ENCODE measurements around the gene ERGIC1. TPM values are rescaled to one million over a fixed set of nuclear protein-coding genes. Genes with fewer than 3 reads are reported as not detected.

The ERGIC1 gene
- total RNA-seq, 1 donor from 2014 or later = 158 TPM

GRCh38 chr5:172874647-172875504, 40.8 kb downstream of the ERGIC1 start:
- H3K27me3 Mint-ChIP-seq = no peaks in the 10 kb centered on the region
- H3K36me3 Mint-ChIP-seq (ENCODE audit: insufficient read depth) = peaks cover 1% of the 10 kb centered on the region
- no peak overlapping the region for H3K4me3 Mint-ChIP-seq (ENCODE audit: low read depth)
- no peak for DNase-seq (ENCODE audit: low spot score, unreplicated experiment)
- no peaks in the 10 kb centered on the region for H3K9me3 Mint-ChIP-seq (ENCODE audit: low read depth)
- H3K4me1 Mint-ChIP-seq (ENCODE audit: low read depth) = no peaks in the 10 kb centered on the region
- TF ChIP-seq CTCF (IDR thresholded peaks at IDR 0.05; ENCODE audit: unreplicated experiment) = no peak
- H3K27ac Mint-ChIP-seq = no peak overlapping the region

DNA sequence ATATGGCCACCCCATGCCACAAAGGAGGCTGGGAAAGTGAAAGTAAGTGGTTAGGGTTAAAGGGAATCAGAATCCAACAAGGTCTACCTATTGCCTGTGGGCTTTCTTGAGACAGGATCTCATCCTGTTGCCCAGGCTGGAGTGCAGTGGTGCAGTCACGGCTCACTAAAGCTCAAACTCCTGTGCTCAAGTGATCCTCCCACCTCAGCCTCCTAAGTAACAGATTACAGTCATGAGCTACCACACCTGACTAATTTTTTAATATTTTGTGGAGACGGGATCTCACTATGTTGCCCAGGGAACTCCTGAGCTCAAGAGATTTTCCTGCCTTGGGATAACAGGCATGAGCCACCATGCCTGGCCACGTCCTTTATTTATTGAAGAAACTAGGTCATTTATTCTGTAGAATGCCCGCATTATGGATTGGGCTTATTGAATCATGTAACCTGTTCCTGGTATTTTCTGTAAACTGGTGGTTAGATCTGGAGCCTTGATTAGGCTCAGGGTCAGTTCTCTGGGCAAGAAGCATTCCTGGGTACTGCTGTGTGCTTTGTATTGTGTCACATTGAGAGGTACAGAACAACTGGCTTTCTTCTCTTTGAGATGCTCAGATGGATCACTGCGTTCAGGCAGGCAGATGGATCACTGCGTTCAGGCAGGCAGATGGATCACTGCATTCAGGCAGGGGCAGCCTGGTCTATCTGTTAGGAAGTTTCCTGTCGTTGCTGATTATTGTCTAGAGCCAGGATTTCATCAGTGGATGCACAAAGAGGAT, 41.6 kb downstream of the ERGIC1 start:
- no peaks in the 10 kb centered on the region for H3K27me3 Mint-ChIP-seq
- TF ChIP-seq CTCF (IDR thresholded peaks at IDR 0.05; ENCODE audit: unreplicated experiment) = no peak
- H3K27ac Mint-ChIP-seq = no peak overlapping the region
- H3K4me3 Mint-ChIP-seq (ENCODE audit: low read depth) = no peak overlapping the region
- no peaks in the 10 kb centered on the region for H3K4me1 Mint-ChIP-seq (ENCODE audit: low read depth)
- no peak for DNase-seq (ENCODE audit: low spot score, unreplicated experiment)
- no peaks in the 10 kb centered on the region for H3K9me3 Mint-ChIP-seq (ENCODE audit: low read depth)
- H3K36me3 Mint-ChIP-seq (ENCODE audit: insufficient read depth) = peaks cover 2% of the 10 kb centered on the region

DNA sequence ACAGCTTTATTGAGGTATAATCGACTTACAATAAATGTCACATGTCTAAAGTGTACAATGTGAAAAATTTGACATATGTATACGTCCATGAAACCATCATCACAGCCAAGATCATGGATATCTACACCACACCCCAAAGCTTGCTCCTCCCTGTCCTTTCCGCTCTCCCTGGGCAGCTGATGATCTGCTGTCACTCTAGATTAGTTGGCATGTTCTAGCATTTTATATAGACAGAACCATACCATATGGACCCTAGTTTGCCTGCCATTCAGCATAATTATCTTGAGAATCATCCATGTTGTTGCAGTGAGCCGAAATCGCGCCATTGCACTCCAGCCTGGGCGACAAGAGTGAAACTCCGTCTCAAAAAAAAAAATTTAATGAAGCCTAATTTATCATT, 42.5 kb downstream of the ERGIC1 start:
- Mint-ChIP-seq H3K4me1 (ENCODE audit: low read depth) (no peaks in the 10 kb centered on the region), H3K36me3 (ENCODE audit: insufficient read depth) (peaks cover 4% of the 10 kb centered on the region), H3K9me3 (ENCODE audit: low read depth) (no peaks in the 10 kb centered on the region), H3K27me3 (no peaks in the 10 kb centered on the region), H3K27ac (no peak overlapping the region), H3K4me3 (ENCODE audit: low read depth) (no peak overlapping the region)
- no peak for DNase-seq (ENCODE audit: low spot score, unreplicated experiment)
- no peak for TF ChIP-seq CTCF (IDR thresholded peaks at IDR 0.05; ENCODE audit: unreplicated experiment)

DNA sequence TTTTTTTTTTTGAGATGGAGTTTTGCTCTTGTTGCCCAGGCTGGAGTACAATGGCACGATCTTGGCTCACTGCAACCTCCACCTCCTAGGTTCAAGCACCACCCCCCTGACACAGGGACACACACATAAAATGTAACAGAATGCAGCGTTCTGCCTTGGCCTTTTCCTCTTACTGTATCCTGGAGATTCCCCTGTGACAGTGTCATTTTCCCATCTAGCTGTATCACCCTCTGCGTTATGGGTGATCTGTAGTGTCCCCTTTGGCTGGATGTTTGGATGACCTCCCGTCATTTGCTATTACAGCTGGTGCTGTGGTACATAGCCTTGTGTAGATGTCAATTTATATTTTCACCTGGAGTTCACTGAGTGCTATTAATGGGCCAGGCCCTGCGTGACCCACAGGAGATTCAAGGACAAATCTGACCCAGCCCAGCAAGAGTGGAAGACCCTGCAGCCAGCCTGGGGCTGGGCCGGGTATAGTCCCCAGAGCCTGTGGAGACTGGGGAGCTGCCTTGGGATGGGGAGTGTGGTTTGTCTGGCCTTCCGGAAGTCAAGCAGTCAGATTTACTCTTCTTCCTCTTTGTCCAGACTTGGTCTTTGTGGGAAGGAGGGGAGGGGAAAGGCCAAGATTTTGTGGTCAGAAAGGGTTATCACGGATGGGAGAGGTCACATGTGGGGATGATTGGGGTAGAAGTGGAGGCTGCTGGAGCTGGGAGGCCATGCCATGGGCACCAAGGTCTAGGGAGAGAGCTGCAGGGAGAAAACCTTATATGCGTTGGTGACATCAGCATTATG, 43.6 kb downstream of the ERGIC1 start:
- Mint-ChIP-seq H3K27ac (no peak overlapping the region), H3K27me3 (no peaks in the 10 kb centered on the region)
- DNase-seq (ENCODE audit: low spot score, unreplicated experiment) = no peak

More for the DNA sequence above, 43.6 kb downstream of the ERGIC1 start:
- Mint-ChIP-seq H3K9me3 (ENCODE audit: low read depth) (no peaks in the 10 kb centered on the region), H3K4me3 (ENCODE audit: low read depth) (no peak overlapping the region), H3K36me3 (ENCODE audit: insufficient read depth) (peaks cover 7% of the 10 kb centered on the region), H3K4me1 (ENCODE audit: low read depth) (no peaks in the 10 kb centered on the region)
- no peak for TF ChIP-seq CTCF (IDR thresholded peaks at IDR 0.05; ENCODE audit: unreplicated experiment)
